ENCODE results near the gene OR10C1.
"Not testable (repeated sequence)": the region's sequence is repeated elsewhere in the genome, so short reads cannot be mapped to it uniquely, and the experiment has no call there.

The OR10C1 gene, protein sequence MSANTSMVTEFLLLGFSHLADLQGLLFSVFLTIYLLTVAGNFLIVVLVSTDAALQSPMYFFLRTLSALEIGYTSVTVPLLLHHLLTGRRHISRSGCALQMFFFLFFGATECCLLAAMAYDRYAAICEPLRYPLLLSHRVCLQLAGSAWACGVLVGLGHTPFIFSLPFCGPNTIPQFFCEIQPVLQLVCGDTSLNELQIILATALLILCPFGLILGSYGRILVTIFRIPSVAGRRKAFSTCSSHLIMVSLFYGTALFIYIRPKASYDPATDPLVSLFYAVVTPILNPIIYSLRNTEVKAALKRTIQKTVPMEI

DNA sequence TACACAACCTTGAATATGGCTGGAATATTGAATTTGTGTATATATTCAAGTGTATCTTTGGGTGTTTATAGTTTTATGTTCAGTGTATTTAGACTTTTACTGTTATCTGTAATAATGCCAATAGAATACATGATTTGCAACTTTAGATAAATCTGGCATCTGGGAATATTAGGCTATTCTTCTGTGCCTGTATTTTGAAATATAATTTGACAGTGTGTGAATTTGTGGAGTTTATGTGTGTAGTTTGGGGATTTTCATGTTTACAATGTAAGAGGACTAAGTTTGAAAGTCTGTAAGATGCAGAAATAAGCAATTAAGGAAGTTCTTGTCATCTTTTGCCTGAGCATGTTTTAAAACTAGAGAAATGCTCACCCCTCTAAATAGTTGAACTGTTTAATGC lies at the start of gene OR10C1:
TSS of gene OR10C1 (plus strand) at position 301 of the 400 bp plus-strand sequence. CDS start 710 bp downstream, outside the sequence.
- DNase-seq: no peak

DNA sequence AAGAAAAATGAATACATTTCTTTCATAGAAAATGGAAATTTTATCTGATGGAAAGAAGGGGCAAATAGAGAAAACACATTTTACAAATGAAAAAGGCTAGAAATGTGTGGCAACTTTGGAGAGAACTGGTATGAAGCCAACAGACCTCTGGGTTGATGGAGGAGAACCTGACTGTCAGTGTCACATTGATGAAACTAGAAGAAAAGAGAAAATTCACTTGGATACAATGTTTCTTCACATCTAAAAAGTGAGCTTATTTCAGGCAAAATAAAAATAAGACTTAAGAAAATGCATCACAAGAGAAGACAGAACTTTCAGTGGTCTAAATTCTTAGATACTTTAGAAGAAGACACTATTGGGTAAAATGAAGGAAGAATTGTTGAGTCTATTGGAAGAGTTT lies 43.8 kb upstream of the OR10C1 start, which contains the start of gene OR12D2:
TSS of gene OR12D2 (plus strand) at position 301 of the 400 bp plus-strand sequence. CDS start 1,069 bp downstream, outside the sequence.
- DNase-seq: no peak

DNA sequence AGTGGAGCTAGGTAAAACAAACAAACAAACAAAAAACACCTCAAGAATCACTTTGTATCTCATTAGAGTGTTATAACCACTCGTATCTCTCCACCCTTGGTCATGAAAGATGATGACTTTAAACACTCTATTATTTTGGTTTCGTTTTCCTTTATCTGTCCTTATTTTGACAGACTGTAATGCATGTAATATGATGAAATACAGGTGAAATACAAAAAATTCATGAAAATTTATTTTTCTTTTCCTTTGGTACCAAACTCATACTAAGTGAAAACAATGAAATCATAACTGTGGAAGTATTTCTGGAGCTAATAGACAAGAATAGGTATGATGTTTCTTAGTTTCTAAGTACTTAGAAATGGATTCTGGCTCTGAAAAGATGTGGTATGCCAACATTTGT lies 39.6 kb upstream of the OR10C1 start:
- no peak for DNase-seq

DNA sequence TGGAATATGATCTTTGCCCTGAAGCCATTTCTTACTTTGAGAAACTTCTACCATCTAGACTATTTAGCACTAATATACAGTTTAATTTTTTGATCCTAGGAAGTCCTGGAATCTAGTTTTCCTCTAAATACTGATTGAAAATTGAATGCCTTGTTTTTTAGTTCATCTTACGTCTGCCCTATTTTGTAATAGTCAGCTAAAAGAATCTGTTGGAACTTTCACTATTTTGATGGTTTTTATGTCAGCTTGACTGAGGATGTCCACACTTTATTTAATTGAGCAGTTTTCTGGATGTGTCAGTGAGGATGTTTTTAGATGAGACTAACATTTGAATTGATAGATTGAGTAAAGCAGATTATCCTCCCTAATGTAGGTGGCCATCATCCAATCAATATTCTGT lies 35.3 kb upstream of the OR10C1 start:
- DNase-seq: no peak

DNA sequence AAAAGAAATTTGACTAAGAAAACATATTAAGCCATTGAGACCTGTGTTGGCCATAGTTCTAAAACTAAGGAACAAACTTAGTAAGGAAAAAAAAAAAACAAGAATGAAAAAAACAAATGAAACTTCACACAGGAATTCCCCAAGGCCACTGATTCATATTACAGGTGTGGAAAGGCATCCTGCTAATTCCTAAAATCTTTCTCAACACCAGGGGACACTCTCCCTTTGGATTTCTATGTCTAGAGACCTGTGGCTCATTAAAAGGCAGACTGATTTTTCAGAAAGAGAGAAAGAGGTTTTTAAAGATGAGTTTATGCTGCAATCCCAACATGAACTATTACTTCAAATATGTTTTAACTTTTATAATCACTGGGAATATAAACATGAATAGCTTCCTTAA lies 24.5 kb upstream of the OR10C1 start, which contains the start of gene OR12D1:
TSS of gene OR12D1 (plus strand) at position 341 of the 400 bp plus-strand sequence.
- no peak for DNase-seq

DNA sequence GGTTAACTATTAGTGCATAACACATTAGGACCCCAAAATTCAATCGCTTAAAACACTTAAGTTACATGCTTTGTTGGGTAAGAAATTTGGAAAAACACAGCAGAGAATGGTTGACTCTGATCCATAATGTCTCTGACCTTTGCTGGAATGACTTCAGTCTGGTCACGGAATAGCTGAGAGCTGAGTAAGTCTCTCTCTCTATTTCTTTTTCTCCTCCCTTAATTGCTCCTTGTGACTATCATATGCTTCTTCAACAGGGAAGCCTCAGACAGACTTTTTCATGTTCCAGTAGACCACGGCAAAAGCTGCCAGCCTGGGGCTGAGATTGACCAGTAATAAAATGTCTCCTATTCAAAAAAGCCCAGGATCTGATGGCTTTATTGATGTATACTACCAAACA lies 19.6 kb upstream of the OR10C1 start:
- DNase-seq: no peak

DNA sequence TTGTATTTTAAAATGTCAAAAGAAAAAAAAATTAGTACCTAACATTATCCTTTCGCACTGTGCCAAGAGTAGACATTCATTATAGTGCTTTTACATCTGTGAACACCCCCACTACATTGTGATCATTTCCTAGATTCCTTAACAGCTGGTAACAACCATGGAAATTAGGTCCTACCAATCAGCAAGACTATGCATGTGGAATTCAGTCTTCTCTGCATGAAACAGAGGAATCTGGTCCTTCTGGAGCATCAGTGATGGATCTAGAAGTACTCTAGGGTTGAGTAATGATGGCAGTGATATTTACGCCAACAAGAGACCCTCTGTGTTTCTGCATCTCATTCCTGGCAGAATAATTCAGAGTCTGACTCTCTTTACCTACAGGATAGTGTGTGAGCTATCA lies 14.9 kb upstream of the OR10C1 start:
- DNase-seq: no peak

DNA sequence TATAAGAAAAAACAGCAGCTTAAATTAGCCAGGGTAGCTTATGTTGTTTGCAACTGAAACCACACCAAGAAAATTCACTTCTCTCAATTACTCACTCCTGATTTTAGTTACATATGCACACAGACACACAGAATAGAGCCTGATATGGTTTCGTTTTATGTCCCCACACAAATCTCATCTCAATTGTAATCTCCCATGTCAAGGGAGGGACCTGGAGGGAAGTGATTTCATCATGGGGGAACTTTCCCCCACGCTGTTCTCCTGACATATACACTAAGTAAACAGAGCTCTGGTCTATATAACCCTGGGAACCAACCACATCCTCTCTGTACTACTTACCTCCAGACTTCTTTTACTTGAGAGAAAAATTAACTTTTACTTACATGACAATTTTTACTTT lies 14.5 kb upstream of the OR10C1 start:
- DNase-seq: no peak

DNA sequence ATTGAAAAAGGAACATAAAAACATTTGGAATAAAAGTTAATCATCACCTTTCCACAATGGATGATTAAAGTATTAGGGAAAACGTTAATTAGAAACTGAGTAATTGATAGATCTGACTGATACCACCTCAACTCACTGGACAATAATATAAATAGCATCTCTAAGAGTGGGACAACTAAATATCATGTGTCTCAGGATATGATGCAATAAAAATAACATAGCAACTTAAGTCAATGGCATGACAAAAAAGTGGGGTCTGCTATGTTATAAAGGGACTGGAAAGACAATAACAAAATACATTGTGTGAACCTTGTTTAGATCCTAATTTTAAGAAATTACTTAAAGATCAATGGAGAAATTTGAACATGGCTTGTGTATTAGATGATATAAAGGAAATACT lies 14.0 kb upstream of the OR10C1 start:
- no peak for DNase-seq

DNA sequence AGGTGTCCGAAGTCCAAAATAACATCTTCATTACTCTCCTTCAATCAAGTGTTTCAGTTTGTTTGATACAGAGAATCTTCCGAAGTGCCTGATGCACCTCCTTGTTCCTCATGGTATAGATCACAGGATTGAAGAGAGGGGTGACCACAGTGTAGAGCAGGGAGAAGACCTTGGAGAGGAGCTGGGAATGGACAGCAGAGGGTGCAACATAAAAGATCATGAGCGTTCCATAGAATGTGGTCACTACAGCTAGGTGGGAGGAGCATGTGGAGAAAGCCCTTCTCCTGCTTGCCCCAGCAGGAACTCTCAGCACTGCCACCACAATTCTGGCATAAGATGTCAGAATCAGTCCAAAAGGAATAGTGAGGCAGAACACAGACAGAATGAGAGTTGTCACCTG lies 12.5 kb upstream of the OR10C1 start:
- DNase-seq: no peak

DNA sequence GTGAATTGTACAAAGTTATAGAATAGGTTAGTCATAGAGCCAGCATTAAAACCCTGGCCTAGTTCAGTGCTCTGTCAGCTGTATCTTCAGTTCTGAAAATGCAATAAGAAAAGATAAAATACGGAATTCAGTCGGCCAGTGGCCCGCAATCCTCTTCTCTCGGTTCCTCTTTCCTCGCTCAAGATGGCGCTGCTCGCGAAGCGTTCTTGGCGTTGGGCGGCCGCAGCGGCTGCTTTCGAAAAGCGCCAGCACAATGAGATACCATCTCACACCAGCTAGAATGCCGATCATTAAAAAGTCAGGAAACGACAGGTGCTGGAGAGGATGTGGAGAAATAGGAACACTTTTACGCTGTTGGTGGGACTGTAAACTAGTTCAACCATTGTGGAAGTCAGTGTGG lies 2.4 kb upstream of the OR10C1 start:
- DNase-seq: not testable (repeated sequence)

DNA sequence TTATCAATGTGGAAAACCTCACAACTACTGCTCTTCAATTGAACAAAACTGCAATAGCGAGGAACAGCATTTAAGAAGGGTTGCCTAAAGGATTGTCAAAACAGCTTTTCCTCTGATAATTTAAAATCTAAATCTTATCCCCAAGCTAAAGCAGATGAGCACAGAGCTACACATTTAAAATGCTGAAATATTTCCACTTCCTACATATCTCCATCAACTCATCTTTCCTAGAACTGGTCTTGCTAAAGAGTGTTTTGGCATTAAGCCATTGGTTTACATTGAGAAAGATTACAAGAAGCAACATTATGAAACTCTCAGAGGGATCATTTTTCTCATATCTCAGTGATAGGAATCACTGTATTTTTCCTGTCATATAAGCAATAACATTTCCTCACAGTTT lies 3.6 kb downstream of the OR10C1 start:
- DNase-seq: no peak

DNA sequence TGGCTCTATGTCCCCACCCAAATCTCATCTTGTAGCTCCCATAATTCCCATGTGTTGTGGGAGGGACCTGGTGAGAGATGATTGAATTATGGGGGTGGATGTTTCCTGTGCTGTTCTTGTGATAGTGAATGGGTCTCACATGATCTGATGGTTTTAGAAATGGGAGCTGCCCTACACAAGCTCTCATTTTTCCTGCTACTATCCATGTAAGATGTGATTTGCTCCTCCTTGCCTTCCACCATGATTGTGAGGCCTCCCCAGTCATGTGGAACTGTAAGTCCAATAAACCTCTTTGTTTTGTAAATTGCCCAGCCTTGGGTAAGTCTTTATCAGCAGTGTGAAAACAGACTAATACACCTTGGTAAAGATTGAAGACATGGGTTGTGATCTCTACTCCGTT lies 4.9 kb downstream of the OR10C1 start:
- not testable (repeated sequence) for DNase-seq

DNA sequence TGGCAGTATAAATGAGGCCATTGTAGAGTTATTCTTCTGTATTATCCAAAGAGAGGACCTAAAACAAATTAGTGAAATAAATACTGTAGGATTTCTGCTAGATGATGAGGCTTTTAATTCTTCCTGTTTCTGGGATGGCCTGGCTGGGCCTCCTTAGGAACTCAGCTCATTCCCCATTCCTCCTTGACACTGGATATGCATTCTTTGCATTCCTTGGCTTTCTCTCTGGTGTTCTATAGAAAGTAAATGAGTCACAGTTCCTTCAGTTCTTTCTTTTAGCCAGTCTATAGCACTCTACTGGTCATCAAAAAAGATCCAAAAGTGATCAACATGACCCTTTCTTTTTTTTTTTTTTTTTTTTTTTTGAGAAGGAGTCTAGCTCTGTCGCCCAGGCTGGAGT lies 8.6 kb downstream of the OR10C1 start:
- no peak for DNase-seq

DNA sequence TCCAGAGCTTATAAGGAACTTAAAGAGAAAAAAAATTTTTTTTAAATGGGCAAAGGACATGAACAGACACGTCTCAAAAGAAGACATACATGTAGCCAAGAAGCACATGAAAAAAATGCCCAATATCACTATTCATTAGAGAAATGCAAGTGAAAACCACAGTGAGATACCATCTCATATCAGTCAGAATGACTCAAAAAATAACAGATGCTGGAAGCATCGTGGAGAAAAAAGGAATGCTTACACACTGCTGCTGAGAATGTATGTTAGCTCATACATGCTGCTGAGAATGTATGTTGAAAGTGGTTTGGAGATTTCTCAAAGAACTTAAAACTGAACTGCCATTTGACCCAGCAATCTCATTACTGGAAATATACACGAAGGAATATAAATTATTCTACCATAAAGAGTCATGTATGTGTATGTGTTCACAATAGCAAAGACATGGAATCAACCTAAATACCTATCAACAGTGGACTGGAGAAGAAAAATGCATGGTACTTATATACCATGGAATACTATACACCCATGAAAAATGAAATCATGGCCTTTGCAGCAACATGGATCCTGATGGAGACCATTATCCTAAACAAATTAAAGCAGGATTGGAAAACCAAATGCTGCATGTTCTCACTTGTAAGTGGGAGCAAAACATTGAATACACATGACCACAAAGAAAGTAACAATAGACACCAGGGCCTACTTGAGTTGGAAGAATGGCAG lies 12.5 kb downstream of the OR10C1 start:
- DNase-seq: no peak

DNA sequence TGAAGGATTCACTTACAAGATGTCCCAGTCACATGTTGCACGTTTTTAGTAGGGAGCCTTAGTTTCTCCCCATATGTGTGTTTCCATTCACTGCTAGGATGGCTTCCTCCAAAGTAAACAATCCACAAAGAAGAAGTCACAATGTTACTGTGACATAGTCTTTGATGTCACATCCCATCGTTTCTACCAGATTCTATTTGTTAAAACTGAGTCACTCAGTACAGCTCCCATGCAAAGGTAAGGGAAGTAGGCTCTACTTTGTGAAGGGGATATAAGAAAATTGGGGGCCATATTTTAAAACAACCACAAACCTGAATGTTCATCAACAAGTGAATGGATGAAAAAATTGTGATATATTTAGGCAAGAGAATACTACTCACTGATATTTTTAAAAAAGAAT lies 17.9 kb downstream of the OR10C1 start, which contains the start of the genes OR11A1 and OR2H1:
TSS of gene OR11A1 (minus strand) at position 101 of the 400 bp plus-strand sequence. CDS start 29,430 bp downstream, outside the sequence.
TSS of gene OR2H1 (plus strand) at position 185 of the 400 bp plus-strand sequence. CDS start 4,615 bp downstream, outside the sequence.
- DNase-seq: no peak

DNA sequence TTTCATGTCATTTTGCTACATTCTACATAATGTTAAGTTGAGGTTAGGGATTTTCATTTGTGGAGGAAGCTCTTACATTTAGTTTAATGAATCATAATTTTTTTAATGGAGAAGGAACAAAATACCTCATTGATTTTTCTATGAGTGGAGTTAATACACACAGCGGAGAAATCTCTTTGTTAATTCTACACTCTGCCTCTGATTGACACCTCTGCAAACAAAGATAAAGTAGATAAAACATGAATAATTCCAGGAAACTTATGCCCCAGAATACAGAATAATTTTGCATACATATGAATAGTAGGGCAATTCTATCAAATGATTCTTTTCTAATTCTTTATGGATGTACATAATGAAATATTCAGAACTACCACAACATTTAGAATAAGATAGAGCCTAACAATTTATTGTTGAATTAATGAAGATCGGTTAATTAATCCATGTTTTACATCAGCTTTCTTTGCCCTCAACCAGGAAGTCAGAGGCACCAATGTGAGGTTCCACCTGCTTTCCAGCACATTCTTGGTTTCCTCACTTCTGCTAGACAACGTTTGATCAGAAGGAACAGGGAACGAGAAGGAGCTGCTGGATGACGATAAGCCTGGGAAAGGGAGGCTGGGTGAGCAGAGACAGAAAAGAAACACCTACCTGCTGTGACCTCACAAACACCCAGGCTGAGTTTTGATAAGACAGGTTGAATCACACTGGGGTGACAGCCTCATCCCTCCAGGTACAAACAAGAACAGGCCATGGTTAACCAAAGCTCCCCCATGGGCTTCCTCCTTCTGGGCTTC lies 22.1 kb downstream of the OR10C1 start:
- DNase-seq: no peak

DNA sequence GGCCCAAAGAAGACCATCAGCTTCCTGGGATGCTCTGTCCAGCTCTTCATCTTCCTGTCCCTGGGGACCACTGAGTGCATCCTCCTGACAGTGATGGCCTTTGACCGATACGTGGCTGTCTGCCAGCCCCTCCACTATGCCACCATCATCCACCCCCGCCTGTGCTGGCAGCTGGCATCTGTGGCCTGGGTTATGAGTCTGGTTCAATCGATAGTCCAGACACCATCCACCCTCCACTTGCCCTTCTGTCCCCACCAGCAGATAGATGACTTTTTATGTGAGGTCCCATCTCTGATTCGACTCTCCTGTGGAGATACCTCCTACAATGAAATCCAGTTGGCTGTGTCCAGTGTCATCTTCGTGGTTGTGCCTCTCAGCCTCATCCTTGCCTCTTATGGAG lies 22.9 kb downstream of the OR10C1 start:
- no peak for DNase-seq

DNA sequence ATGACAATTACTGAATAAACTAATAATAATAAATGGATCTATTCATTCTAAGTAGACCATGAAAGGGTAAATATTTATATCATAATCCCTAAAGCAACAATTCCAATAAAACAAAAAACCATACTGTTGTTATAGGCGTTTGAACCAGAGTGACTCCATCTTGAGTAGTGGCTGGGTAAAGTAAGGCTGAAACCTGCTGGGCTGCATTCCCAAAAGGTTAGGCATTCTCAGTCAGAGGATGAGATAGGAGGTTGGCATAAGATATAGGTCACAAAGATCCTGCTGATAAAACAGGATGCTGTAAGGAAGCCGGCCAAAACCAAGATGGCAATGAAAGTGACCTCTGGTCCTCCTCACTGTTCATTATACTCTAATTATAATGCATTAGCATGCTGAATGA lies 26.2 kb downstream of the OR10C1 start:
- no peak for DNase-seq

DNA sequence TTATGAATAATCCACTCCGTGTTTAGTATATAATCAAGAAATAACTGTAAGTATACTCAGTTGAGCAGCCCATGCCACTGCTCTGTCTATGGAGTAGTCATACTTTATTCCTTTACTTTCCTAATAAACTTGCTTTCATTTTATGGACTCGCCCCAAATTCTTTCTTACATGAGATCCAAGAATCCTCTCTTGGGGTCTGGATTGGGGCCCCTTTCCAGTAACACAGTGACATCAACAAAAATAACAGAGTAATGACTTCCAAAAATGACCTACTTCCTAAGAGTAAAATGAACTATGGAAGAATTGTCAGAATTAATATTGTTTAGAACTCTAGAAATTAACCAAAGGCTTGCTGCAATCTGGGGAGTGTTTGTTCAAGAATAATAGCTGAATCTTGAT lies 26.7 kb downstream of the OR10C1 start:
- no peak for DNase-seq

DNA sequence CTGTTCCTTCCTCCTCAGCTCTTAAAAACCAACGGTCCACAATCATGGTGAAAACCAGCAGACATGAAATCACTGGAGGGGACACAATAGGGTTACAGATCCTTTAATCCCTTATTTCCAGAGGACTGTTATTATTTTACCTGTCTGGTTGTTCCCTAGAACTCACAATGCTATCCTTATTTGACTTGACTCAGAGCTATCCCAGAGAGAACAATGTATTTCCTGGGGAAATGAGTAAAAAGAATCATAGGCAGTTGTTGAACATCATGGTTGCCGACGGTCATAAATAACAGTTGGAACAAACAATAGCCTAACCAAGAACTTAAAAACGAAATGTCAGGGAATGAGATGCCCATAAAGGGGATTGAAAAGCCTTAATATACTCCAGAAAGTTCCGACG lies 27.1 kb downstream of the OR10C1 start:
- no peak for DNase-seq

DNA sequence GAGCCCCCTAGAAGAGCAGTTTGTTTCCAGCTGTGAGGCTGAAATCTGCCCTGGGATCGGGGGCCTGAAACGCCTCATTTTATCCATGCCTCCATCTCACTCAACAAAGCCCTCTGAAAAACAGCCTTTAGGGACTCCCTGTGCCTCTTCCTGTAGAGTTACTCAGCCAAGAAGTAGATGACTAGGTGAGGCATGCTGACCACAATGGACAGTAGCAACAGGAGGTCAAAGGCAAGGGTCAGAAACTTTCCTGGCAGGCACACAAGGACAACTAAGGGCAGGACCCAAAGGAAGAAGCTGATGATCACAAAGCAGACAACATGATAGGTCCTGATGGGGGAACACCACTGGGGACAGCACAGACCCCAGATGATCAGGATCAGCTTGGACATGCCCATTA lies 35.9 kb downstream of the OR10C1 start:
- no peak for DNase-seq

DNA sequence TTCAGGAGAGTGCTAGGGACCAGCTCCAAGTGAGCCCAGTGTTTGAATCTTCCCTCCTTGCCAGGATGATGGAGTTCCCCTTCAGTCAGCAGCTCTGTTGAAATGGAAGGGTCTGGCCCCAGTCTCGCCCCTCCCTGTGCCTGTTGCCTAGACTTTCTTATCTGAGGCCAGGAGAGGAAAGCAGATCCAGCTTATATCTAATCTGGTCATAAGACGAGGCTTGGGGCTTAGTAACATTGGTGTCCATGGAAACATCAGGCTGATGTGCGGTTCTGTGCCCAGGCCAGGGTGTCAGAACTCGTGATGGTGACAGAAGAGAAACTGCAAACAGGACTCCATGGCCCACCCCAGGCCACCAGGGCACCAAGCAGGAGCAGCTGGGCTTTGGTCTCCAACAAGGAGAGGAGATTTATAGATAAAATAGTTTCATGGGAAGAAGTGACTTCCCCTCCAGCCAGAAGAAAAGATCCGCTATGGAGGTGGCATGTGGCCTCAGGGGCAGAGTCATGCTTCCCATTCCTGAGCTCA lies 38.9 kb downstream of the OR10C1 start:
- DNase-seq: no peak
